Smooth muscle cell of the brain vasculature (primary cell): Measurements from ENCODE around the gene GNS.
"Not testable (repeated sequence)": the region's sequence is repeated elsewhere in the genome, so short reads cannot be mapped to it uniquely, and the experiment has no call there.

Experiments used
- DNase-seq: peaks from one replicate; pipeline ENCODE4 v3.0.0-alpha.2; 2012; ENCODE audit warnings: low read depth, low spot score

GNS gene

DNA sequence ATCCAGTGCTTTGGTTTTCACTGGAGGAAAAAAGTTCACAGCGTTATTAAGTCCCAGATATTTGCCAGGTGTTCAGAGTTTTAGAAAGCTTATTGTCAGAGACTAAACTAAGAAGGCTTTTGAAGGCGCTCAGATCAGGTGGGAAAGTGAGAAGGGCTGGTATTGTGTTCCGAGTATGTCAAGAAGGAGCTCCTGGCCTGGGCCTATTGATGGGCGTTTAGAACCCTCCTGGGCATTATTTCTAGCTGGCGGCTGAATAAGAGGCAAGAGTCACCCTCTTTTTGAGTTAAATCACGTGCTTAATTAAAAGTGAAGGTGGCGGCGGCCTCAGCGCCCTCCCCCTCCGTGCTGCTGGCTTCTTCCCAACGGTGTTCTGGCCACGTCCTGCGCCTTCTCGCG, 20.9 kb upstream of the GNS start:
- no peak for DNase-seq

DNA sequence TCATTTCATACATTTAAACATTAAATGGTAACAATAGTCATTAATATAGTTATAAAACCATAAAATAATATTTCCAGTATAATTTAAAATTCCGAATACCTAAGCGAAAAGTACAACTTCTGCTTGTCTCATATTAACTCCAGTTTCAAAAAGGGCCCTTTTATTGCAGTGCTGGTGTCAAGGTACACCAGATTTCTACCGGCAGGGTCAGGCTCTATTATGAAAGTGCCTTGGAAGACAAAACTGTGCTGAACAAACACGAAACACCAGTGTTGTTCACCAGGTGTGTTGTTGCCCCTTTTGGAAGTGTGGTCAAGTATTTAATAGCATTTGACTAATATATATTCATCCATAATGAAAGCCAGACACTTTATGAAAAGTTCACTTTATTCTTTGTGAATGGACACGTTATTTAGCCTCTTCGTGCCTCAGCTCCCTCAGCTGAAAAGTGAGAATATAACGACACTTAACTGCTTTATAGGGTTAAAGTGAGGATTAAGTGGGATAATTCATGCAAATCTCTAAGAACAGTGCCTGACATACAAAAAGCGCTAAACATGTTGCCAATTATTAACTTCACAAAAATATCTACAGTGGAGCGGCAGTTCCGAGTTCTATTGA, 20.3 kb upstream of the GNS start:
- no peak for DNase-seq

DNA sequence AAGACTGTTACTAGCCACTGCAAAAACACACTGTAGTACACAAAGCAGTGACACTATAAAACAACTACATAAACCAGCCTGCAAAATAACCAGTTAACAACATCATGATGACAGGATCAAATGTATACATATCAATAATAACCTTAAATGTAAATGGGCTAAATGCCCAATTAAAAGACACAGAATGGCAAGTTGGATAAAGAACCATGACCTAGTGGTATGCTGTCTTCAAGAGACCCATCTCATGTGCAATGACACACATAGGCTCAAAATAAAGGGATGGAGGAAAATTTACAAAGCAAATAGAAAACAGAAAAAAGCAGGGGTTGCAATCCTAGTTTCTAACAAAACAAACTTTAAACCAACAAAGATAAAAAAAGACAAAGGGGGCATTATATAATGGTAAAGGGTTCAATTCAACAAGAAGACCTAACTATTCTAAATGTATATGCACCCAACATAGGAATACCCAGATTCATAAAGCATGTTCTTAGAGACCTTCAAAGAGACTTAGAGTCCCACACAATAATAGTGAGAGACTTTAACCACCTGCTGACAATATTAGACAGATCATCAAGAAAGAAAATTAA, 16.0 kb upstream of the GNS start:
- not testable (repeated sequence) for DNase-seq

DNA sequence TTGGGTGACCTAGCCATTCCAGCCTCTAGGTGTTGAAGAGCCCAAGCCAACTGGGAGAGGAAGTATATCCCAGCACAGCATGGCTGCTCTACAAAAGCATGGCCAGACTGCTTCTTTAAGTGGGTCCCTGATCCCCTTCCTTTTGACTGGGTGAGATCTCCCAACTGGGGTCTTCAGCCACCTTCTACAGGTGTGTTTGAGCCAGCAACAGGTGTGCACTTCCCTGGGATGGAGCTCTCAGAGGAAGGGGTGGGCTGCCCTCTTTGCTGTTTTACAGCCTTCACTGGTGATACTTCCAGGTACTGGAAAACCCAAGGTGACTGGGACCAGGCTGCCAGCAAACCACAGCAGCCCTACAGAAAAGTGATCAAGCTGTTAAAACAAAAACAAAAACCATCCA, 14.2 kb upstream of the GNS start:
- no peak for DNase-seq

- no peak for DNase-seq
These were observed 8.3 kb upstream of the GNS start for GRCh38 chr12:64767495-64767894.

- no peak for DNase-seq
These were observed 1.8 kb upstream of the GNS start for GRCh38 chr12:64760808-64761573.

DNA sequence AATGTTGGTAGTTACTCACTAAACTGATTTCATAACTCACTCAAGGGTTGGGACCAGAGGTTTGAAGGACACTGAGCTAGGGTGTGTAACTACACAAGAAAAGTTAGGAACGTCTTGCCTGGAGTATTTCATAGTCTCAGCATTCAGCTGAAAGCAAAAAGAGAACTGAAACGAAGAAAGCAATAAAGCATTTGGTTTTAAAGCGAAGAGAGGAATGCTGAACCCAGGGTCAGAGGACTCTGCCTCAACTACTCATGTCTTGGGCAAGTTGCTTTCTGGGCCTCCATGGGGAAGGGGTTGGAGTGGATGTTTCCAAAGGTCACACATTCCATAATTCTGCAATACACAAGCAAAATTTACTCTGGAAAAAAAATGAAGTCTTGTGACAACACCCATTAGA, 1.4 kb downstream of the GNS start:
- DNase-seq: no peak

DNA sequence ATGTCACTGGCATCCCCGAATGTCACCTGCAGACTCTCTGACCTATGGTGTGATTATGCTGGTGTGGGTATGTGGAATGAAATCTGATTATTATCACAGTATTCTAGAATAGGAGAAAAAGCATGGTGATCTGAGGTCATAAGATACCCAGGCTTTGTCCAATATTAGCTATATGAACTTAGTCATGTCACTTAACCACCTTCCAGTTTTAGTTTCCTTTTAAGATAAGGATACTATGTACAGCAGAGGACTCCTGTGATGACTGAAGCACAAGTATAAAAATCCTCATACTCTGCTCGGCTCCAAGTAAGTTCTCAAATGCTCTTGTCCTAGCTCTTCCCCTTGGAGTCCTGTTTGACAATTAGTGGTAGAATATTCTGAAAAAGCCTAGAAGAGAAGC, 2.8 kb downstream of the GNS start:
- no peak for DNase-seq

DNA sequence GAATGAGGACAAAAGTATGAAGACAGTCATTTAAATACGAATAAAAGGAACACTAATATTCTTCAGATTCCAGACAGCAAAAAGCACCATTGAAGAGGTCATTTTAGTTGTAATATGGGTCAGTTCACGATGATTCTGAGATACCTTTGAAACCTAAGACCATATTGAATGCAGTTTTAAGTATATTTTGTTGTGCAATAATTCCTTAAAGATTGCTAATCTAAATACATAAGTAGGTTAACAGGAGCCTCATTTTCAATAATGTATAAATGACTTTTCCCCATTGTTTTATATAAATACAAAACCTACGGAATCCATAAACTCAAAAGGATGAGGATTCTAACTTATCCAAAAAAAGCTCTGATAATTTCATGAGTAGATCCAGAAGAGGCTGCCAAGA, 5.8 kb downstream of the GNS start:
- no peak for DNase-seq

DNA sequence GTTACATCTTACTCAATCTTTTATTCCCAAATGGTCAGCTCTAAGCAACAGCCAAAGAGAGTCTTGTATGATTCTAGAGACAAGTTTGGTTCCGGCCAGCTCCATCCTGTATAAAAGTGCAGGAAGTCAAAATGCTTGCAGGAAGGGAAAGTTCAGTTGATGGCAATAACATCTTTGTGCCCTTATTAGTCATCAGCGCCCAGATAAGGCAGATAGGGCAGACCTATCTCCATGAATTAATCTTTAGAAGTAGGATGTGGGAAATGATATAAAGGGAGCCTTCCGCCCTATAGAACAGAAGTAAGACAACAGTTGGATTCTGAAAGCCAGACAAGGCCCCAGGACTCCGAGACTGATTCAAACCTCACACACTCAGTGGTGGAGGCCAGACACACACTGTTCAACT, 6.4 kb downstream of the GNS start:
- DNase-seq: no peak

- DNase-seq: no peak
These were observed 7.2 kb downstream of the GNS start for GRCh38 chr12:64752032-64752431.

DNA sequence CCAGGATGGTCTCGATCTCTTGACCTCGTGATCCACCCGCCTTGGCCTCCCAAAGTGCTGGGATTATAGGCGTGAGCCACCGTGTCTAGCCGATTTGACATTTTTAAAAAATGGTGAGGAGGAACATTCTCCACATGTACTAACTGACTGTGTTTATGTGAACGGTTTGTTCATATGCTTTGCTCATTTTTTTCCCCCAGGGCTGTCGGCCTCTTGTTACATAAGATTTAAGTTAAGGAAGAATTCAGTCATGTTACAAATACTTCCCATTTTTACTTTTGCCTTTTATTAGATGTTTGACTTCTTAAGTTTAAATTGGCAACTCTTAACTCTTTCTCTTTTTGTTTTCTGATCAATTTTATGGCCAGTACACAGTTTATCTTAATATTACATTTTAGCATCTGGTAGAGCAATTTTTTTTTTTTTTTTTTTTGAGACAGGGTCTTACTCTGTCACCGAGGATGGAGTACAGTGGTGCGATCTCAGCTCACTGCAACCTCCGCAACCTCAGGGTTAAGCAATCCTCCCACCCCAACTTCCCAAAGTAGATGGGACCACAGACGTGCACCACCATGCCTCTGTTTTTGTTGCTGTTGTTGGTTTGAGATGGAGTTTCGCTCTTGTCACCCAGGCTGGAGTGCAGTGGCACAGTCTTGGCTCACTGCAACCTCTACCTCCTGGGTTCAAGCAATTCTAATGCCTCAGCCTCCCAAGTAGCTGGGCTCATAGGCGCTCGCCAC, 9.6 kb downstream of the GNS start:
- DNase-seq: no peak

DNA sequence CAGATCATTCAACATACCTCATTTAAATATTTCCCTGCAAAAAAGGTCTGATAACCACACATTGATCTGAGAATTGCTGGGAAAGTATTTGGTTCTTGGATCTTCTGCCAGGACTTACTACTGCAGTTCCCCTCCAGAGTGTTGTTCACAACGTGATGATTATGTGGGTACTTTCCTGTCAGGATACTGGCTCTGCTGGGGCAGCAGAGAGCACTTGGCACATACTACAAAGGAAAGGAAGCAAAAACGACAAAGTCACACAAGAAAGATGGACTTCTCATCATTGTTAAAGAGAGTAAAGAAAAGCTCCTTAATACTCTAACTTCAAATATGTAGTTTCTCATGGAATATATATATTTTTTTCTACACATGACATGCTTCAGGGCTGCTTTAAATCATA, 11.5 kb downstream of the GNS start:
- no peak for DNase-seq

DNA sequence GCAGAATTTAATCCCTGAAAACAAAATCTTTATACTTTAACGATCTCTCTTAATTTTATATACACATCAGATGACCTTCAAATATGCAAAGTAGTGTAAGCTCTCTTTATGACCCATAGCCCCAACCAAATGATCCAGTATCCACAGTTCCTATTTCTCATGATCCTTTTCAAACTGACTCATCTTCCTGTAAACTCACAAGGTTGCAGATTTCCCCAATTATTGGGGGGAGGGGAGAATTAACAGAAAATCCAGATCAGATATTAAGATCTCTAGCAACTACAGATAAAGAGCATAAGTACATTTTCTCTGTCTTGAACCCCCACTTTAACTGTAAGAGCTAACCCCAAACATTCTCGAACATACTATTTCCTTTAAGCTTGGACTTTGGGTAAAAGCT, 12.5 kb downstream of the GNS start:
- DNase-seq: no peak

DNA sequence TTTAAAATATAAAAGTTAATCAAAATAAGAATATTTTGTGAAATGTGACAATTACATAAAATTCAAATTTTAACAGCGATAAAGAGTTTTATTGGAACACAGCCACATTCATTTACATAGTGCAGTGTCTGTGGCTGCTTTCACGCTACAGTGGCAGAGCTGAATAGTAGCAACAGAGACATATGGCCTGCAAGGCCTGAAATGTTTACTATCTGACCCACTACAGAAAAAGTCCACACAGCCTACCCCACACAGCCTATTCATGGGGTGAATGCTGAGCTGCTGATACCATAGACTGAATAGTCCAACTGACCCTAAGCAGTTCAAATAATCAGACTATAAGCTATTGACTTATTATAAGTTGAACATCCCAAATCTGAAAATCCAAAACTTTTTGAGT, 13.2 kb downstream of the GNS start:
- no peak for DNase-seq

DNA sequence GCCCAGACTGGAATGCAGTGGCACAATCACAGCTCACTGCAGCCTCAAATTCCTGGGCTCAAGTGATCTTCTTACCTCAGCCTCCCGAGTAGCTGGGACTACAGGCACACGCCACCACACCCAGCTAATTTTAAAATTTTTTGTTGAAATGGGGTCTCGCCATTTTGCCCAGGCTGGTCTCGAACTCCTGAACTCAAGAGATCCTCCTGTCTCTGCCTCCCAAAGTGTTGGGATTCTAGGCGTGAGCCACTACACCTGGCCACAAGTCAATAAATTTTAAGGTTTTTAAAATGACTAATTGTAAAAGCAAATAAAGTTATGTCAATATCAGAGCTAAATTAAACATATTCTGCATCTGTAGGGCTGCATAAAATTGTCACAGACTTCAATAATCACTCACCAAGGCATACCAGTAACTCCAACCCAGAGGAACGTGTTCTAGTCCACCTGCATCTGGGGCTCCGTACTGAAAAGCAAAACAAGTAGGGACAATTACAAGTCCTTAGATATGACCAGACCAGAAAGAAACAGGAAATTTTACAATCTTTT, 13.9 kb downstream of the GNS start:
- DNase-seq: no peak

DNA sequence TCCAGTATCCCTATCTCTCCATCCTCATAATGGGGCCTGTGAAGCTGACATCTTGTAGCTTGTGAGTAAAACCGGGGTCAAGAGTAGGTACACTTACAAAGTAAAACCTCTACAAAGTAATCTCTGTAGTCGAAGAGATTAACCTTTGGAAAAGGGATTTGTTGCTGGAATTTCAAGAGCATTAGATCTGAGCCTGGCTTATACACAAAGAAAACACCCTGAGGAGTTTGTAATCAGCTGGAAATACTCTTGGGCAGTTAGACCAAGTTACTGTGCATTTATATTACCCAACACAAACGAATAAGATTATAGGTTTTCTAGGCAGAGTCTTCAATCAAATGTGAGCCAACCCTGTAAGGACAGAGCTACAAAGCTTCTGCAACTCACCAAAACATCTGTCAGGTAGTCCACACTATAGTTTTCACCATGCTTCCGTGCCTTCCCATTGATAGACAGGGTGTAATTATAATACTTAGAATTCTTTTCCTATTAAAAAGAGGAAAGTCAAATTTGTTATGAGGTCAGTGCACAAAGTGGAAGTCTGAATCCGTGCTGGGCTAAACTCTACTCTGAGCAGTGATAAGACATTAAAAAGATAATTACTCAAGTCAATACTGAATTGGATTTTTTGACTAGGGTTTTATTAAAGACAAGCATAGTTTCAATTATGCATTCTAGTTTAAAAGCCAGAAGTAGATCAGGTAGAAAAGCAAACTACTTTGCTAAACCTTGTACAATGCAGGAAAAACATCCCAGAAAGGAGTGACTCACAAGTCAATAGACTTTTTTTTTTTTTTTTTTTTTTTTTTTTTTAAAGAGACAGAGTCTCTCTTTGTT, 14.6 kb downstream of the GNS start:
- no peak for DNase-seq

DNA sequence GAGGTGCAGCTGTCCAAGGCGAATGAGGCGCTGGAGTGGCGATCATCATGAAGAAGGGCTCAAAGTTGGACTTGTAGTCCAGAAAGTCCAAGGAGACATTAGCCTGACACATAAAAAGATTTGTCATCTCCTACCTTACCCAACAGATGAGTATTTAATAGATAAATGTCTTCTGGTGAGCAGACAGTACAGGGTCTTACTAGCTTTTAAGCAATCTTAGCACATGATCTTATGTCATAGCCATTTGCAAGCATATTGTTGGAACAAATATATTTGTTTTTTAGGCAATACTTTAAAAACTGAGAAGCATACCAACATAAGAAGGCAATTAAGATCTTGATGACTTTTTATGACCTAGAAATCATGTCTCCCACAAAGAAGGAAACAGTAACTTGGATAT, 16.0 kb downstream of the GNS start:
- no peak for DNase-seq

DNA sequence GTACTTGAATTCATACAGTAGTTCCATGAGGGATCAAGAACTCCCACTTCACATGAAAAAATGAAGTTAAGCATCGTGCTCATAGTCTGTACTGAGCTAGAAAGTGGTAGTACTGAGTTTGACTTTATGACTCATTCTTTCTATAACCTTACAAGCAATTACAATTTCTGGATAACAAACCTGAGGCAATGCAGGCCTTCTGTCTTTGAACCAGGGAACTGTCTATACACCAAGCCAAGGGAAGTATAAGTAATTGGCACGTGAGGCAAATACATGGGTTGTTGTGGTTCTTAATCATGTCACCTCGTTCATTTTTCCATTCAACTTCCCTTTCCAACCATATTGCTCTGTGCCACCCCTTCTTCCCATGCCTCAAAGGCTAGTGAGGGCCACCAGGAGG, 16.8 kb downstream of the GNS start:
- no peak for DNase-seq

DNA sequence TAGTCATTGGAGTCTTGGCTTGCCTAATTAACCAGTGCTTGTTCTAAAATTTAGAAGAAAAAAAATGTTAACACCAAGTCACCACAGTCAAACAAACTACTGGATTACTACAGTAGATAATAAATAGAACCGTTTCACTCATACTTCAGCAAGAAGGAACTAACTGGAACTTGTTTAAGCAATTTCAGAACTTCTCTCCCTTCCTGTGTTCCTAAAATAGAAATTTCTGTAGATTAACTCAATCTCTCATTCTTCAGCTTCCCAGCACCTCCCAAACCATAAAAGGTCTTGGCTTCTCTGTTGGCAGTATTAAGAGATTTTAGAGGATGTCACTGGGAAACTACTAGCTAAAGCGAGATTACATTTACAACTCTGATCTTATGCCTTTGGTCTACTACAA, 18.6 kb downstream of the GNS start:
- no peak for DNase-seq

DNA sequence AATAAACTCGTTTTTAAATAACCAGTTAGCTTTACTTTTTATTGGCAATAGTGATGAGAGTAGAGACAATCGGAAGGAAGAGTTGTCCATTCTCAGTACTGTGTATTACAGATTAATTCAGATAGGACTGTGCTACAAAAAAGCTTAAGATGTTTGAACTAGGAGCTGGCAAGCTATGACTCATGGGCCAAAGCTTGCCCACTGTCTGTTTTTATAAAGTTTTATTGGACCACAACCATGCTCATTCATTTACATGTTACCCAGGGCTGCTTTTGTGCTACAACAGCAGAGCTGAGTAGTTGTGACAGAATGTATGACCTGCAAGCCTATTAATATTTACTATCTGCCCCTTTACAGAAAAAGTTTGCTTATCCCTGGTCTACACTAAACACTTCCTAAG, 19.4 kb downstream of the GNS start:
- no peak for DNase-seq
